ENCODE data around the gene CCDC149. TPM values are rescaled to one million over a fixed set of nuclear protein-coding genes. Genes with fewer than 3 reads are reported as not detected.

Gene CCDC149
- total RNA-seq, 1 experiment from 2014 or later: 12.7 TPM

- BruUV-seq (replicated peaks): no TSS peak
- CTCF ChIA-PET: interaction anchor here (0.7 to 1.2 kb wide), 2 partner anchors 114 to 258 kb away, joined by 3 to 4 read pairs; no protein-coding TSS in a partner anchor
- H3K9me3 Mint-ChIP-seq (ENCODE audit: unreplicated experiment): no peaks in the 10 kb centered on the region
- no peak for DNase-seq (ENCODE audit: unreplicated experiment)
- TF ChIP-seq, protein P1, sequence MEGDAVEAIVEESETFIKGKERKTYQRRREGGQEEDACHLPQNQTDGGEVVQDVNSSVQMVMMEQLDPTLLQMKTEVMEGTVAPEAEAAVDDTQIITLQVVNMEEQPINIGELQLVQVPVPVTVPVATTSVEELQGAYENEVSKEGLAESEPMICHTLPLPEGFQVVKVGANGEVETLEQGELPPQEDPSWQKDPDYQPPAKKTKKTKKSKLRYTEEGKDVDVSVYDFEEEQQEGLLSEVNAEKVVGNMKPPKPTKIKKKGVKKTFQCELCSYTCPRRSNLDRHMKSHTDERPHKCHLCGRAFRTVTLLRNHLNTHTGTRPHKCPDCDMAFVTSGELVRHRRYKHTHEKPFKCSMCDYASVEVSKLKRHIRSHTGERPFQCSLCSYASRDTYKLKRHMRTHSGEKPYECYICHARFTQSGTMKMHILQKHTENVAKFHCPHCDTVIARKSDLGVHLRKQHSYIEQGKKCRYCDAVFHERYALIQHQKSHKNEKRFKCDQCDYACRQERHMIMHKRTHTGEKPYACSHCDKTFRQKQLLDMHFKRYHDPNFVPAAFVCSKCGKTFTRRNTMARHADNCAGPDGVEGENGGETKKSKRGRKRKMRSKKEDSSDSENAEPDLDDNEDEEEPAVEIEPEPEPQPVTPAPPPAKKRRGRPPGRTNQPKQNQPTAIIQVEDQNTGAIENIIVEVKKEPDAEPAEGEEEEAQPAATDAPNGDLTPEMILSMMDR (IDR thresholded peaks at IDR 0.05; ENCODE audit: unreplicated experiment): no peak
- H3K27me3 Mint-ChIP-seq (ENCODE audit: insufficient read depth, unreplicated experiment): no peaks in the 10 kb centered on the region
- H3K36me3 Mint-ChIP-seq (ENCODE audit: insufficient read depth, unreplicated experiment): no peaks in the 10 kb centered on the region
- POLR2A ChIA-PET: no interaction called here
- intact Hi-C loops (cut with micrococcal nuclease): no loop called here
- H3K4me1 Mint-ChIP-seq (ENCODE audit: insufficient read depth, unreplicated experiment): peaks cover 31% of the 10 kb centered on the region
- no peak overlapping the region for H3K4me3 Mint-ChIP-seq (ENCODE audit: unreplicated experiment)
- no peak overlapping the region for H3K27ac Mint-ChIP-seq (ENCODE audit: low read depth, unreplicated experiment)
These were observed 140.7 kb downstream of the CCDC149 start for GRCh38 chr4:24772061-24772705.

GRCh38 chr4:24771241-24771640 is 141.6 kb downstream of the CCDC149 start:
- DNase-seq (ENCODE audit: unreplicated experiment): peak; percentile 47
- intact Hi-C loops (cut with micrococcal nuclease): no loop called here
- POLR2A ChIA-PET: no interaction called here
- BruUV-seq (replicated peaks): no TSS peak
- no peaks in the 10 kb centered on the region for H3K36me3 Mint-ChIP-seq (ENCODE audit: insufficient read depth, unreplicated experiment)
- TF ChIP-seq, protein P1 (IDR thresholded peaks at IDR 0.05; ENCODE audit: unreplicated experiment): no peak
- CTCF ChIA-PET: interaction anchor here (0.6 to 1.2 kb wide), 2 partner anchors 113 to 200 kb away, joined by 3 to 4 read pairs; no protein-coding TSS in a partner anchor
- peaks cover 29% of the 10 kb centered on the region for H3K4me1 Mint-ChIP-seq (ENCODE audit: insufficient read depth, unreplicated experiment)
- H3K27ac Mint-ChIP-seq (ENCODE audit: low read depth, unreplicated experiment): no peak overlapping the region
- no peak overlapping the region for H3K4me3 Mint-ChIP-seq (ENCODE audit: unreplicated experiment)
- no peaks in the 10 kb centered on the region for H3K27me3 Mint-ChIP-seq (ENCODE audit: insufficient read depth, unreplicated experiment)
- no peaks in the 10 kb centered on the region for H3K9me3 Mint-ChIP-seq (ENCODE audit: unreplicated experiment)

DNA sequence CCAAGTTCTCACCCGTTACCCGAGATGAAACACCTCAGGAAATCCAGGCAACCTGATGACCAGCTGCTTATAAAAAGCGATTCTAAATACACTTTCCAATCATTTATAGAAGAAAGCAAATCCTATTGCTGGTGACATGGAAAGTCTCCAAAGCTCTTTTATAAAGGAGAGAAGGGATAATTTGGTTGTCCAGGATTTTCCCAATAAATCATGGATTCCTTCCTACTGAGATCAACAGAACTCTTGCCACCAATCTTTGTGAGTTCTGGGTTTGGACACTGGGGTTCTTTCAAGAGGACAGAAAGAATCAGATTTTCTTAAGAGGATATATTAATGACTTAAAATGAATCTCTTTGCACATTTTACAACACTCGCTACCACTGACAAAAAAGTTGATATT is 142.2 kb downstream of the CCDC149 start:
- intact Hi-C loops (cut with micrococcal nuclease): no loop called here
- Mint-ChIP-seq H3K27me3 (ENCODE audit: insufficient read depth, unreplicated experiment) (no peaks in the 10 kb centered on the region), H3K4me1 (ENCODE audit: insufficient read depth, unreplicated experiment) (peaks cover 25% of the 10 kb centered on the region), H3K4me3 (ENCODE audit: unreplicated experiment) (no peak overlapping the region), H3K36me3 (ENCODE audit: insufficient read depth, unreplicated experiment) (no peaks in the 10 kb centered on the region), H3K27ac (ENCODE audit: low read depth, unreplicated experiment) (no peak overlapping the region), H3K9me3 (ENCODE audit: unreplicated experiment) (no peaks in the 10 kb centered on the region)
- POLR2A ChIA-PET: interaction anchor here (1.3 kb wide), 1 partner anchor 17 kb away, joined by 4 read pairs; no protein-coding TSS in a partner anchor
- CTCF ChIA-PET: interaction anchor here (1.6 kb wide), 1 partner anchor 210 kb away, joined by 6 read pairs; no protein-coding TSS in a partner anchor
- no peak for DNase-seq (ENCODE audit: unreplicated experiment)
- TF ChIP-seq, protein P1 (IDR thresholded peaks at IDR 0.05; ENCODE audit: unreplicated experiment): no peak
- no TSS peak for BruUV-seq (replicated peaks)

DNA sequence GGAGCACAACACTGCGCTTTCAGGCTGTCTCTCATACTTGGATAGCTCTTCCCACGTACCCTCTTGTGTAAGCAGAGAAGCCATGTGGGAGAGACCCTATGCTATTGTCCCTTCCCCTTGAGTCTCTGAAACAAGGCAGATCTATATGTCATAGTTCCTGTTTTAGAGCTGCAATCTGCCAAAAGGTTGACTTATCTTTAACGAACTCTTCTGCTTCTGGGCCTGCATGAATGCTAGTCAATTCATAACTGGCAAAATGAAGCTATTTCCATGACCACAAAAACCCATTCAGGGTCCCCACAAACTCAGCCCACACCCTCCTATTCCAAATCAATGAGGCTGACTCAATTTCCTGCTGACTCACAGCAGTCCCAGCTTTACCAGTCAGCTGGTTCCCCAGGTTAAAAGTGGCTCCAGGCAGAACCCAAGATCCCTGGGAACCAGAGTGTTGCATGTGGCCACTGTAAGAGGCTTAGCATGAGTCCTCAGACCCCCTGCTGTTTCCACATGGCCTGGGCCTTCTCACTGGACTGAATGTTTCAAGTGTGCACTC is 142.7 kb downstream of the CCDC149 start:
- H3K9me3 Mint-ChIP-seq (ENCODE audit: unreplicated experiment): no peaks in the 10 kb centered on the region
- H3K27me3 Mint-ChIP-seq (ENCODE audit: insufficient read depth, unreplicated experiment): no peaks in the 10 kb centered on the region
- peak; percentile 90 for DNase-seq (ENCODE audit: unreplicated experiment)
- H3K4me1 Mint-ChIP-seq (ENCODE audit: insufficient read depth, unreplicated experiment): peaks cover 20% of the 10 kb centered on the region
- no peak overlapping the region for H3K4me3 Mint-ChIP-seq (ENCODE audit: unreplicated experiment)
- ChIA-PET POLR2A (interaction anchor here (1.3 kb wide), 1 partner anchor 16 kb away, joined by 4 read pairs; no protein-coding TSS in a partner anchor), CTCF (interaction anchor here (0.6 to 1.6 kb wide), 4 partner anchors 23 to 210 kb away, joined by 3 to 6 read pairs (median 3); no protein-coding TSS in a partner anchor)
- no peak overlapping the region for H3K27ac Mint-ChIP-seq (ENCODE audit: low read depth, unreplicated experiment)
- TF ChIP-seq, protein P1 (IDR thresholded peaks at IDR 0.05; ENCODE audit: unreplicated experiment): no peak
- no peaks in the 10 kb centered on the region for H3K36me3 Mint-ChIP-seq (ENCODE audit: insufficient read depth, unreplicated experiment)
- BruUV-seq (replicated peaks): no TSS peak
- intact Hi-C loops (cut with micrococcal nuclease): no loop called here

All from MCF 10A (cell line).